K562 (cell line): Measurements from ENCODE around the gene FASTK. TPM values are rescaled to one million over a fixed set of nuclear protein-coding genes. Genes with fewer than 3 reads are reported as not detected.

ENCODE experiments used
- GATAD2A ChIP-seq: fragments of 450-650 bp; IDR thresholded peaks from 2 replicates; pipeline ENCODE4 v1.6.1; 2017
- GTF2A2 ChIP-seq: IDR thresholded peaks from 2 replicates; pipeline ENCODE4 v1.6.1; 2016; ENCODE audit warnings: mild to moderate bottlenecking, missing genetic modification characterization, missing compliant biosample characterization
- HDAC1 ChIP-seq, 2 experiments: fragments of 450-650 bp; IDR thresholded peaks; 2 replicates each; pipeline ENCODE4 v1.6.1; 2016 to 2017; ENCODE audit warnings: inconsistent platforms in 1 of 2, mild to moderate bottlenecking in 1 of 2, moderate library complexity in 1 of 2
- HDAC2 ChIP-seq: fragments of 450-650 bp; IDR thresholded peaks from 2 replicates; pipeline ENCODE4 v1.6.1; 2016; ENCODE audit warnings: mild to moderate bottlenecking
- KAT7 ChIP-seq: sonication (generic); formaldehyde crosslinking; IDR thresholded peaks from 2 replicates; pipeline ENCODE4 v1.8.0; 2022; ENCODE audit warnings: missing genetic modification reagents, mild to moderate bottlenecking, borderline replicate concordance
- NCOA1 ChIP-seq: fragments of 450-650 bp; IDR thresholded peaks from 2 replicates; pipeline ENCODE4 v1.6.1; 2016; ENCODE audit warnings: low read depth
- NFE2 ChIP-seq: IDR thresholded peaks from 2 replicates; pipeline ENCODE4 v1.6.1; 2014; ENCODE audit warnings: antibody characterized with exemption, low read depth
- NFIC ChIP-seq: fragments of 450-650 bp; IDR thresholded peaks from 2 replicates; pipeline ENCODE4 v1.6.1; 2017; ENCODE audit warnings: mild to moderate bottlenecking, inconsistent platforms
- PRPF4 ChIP-seq: fragments of 200-400 bp; formaldehyde crosslinking; IDR thresholded peaks from one replicate; pipeline ENCODE4 v1.6.1; 2017; ENCODE audit warnings: low read length, low read depth, mild to moderate bottlenecking; ENCODE audit not compliant: insufficient read depth, poor library complexity, severe bottlenecking
- SMC3 ChIP-seq: conservative IDR thresholded peaks from 2 replicates; pipeline ENCODE4 v1.6.1; 2011; ENCODE audit warnings: low read depth, low read length, improper control_type of control experiment; ENCODE audit not compliant: insufficient read depth
- SREBF2 ChIP-seq: sonication (generic); formaldehyde crosslinking; IDR thresholded peaks from 2 replicates; pipeline ENCODE4 v1.4.0; 2020; ENCODE audit warnings: mild to moderate bottlenecking, missing genetic modification reagents
- YBX1 ChIP-seq: fragments of 450-650 bp; IDR thresholded peaks from 2 replicates; pipeline ENCODE4 v1.7.1; 2016; ENCODE audit warnings: mild to moderate bottlenecking
- ZKSCAN1 ChIP-seq: fragments of 150-350 bp; IDR thresholded peaks from 2 replicates; pipeline ENCODE4 v1.6.1; 2016; ENCODE audit warnings: low read depth, low read length
- ZNF134 ChIP-seq: fragments of 250-450 bp; sonication (Bioruptor Pico); conservative IDR thresholded peaks from 2 replicates; pipeline ENCODE4 v1.4.0; 2020
- ZNF408 ChIP-seq: fragments of 250-450 bp; sonication (Bioruptor Pico); IDR thresholded peaks from 2 replicates; pipeline ENCODE4 v1.4.0; 2020; ENCODE audit warnings: low read depth, mild to moderate bottlenecking, moderate library complexity
- ZNF436 ChIP-seq: fragments of 250-450, 450-650 bp; sonication (Bioruptor Pico); formaldehyde crosslinking; IDR thresholded peaks from 2 replicates; pipeline ENCODE4 v1.7.0; 2020; ENCODE audit warnings: mild to moderate bottlenecking
- polyA plus RNA-seq, 8 experiments: library from polyadenylated mRNA; depleted of rRNA in 4 of 8; stranded (reverse) in 5 of 8; unstranded in 3 of 8; fragments of >200 nt; fragmentation: Nextera tagmentation in 2 of 8; fragmentation: Illumina TruSeq in 1 of 8; extraction: Ambion mirVana in 2 of 8; extraction: Trizol in 1 of 8; gene quantifications; 2 replicates each; pipeline versions ENCODE4 v1.2.1 to v1.2.3, GENCODE V29; 2011 to 2014; ENCODE audit warnings: inconsistent platforms in 1 of 8, missing spikeins in 1 of 8
- total RNA-seq, 7 experiments: library from RNA; depleted of rRNA in 6 of 7; stranded (reverse); fragments of >200 nt in 6 of 7; fragmentation: Illumina TruSeq in 2 of 7; extraction: Trizol in 2 of 7; gene quantifications; 2 replicates each; pipeline versions ENCODE4 v1.2.1 to v1.2.3, GENCODE V29; 2011 to 2021; ENCODE audit warnings: low replicate concordance in 1 of 7
- TF ChIP-seq, protein P1 (sequence below): fragments of 150-350 bp; IDR thresholded peaks from 2 replicates; pipeline ENCODE4 v1.6.1; 2014; ENCODE audit warnings: low read depth, mild to moderate bottlenecking, low read length, borderline replicate concordance
- TF ChIP-seq, protein P2 (sequence below): fragments of 450-650 bp; IDR thresholded peaks from 2 replicates; pipeline ENCODE4 v1.7.1; 2018; ENCODE audit warnings: mild to moderate bottlenecking, low read depth; ENCODE audit not compliant: partially characterized antibody
- TF ChIP-seq, protein P3 (sequence below): fragments of 250-450 bp; sonication (Bioruptor Pico); IDR thresholded peaks from 2 replicates; pipeline ENCODE4 v1.8.0; 2022; ENCODE audit warnings: inconsistent platforms
- TF ChIP-seq, protein P4 (sequence below): sonication (generic); formaldehyde crosslinking; IDR thresholded peaks from 2 replicates; pipeline ENCODE4 v1.8.0; 2022; ENCODE audit warnings: missing genetic modification reagents, mild to moderate bottlenecking, moderate library complexity, borderline replicate concordance

Gene FASTK
- total and polyA plus RNA-seq, 9 of the 15 experiments (the other 6 are each of a cell fraction or from before 2014, with no cell fraction given) = 0.51 to 150 (median 48.2) TPM

DNA sequence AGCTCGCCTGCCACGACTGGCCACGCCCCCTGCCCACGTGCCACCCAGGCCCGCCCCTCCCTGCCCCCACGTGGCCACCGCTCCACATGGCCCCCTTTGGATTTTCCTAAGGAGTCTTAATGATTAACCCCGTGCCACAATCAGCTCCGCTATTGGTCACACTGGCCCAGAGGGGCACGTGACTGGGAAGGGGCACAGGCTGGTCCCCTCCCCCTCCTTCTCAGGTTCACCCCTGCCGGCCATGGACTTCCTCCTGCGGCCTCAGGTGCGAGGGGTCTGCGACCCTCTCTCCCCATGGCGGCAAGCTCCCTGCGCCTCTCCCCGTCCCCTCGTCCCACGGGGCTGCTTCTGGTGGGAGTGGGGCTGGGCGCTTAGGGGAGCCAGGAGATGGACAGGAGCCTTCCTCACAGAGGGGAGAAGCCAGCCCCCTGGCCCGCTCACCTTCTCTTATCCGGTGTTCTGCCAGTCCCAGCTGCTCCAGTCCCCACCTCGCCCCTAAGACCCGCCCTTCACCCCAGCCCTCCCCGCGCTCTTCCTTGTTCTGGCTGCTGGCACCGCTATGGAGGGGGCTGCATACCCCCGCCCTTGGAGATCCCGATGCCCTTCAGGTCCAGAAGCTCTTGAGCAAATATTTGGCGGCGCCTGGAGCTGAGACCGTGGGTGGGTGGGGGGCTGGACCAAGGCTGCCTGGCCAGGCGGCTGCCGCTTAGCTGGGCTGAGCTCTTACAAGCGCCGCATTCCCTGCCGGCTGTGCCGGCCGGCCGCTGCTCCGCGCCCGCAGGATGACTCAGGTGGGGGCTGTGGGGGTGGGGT lies 18.0 kb downstream of the FASTK start (continued):
- TF ChIP-seq, protein P1, sequence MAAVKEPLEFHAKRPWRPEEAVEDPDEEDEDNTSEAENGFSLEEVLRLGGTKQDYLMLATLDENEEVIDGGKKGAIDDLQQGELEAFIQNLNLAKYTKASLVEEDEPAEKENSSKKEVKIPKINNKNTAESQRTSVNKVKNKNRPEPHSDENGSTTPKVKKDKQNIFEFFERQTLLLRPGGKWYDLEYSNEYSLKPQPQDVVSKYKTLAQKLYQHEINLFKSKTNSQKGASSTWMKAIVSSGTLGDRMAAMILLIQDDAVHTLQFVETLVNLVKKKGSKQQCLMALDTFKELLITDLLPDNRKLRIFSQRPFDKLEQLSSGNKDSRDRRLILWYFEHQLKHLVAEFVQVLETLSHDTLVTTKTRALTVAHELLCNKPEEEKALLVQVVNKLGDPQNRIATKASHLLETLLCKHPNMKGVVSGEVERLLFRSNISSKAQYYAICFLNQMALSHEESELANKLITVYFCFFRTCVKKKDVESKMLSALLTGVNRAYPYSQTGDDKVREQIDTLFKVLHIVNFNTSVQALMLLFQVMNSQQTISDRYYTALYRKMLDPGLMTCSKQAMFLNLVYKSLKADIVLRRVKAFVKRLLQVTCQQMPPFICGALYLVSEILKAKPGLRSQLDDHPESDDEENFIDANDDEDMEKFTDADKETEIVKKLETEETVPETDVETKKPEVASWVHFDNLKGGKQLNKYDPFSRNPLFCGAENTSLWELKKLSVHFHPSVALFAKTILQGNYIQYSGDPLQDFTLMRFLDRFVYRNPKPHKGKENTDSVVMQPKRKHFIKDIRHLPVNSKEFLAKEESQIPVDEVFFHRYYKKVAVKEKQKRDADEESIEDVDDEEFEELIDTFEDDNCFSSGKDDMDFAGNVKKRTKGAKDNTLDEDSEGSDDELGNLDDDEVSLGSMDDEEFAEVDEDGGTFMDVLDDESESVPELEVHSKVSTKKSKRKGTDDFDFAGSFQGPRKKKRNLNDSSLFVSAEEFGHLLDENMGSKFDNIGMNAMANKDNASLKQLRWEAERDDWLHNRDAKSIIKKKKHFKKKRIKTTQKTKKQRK = no peak
- no peak for TF ChIP-seq KAT7 (CRISPR knock-in tag)
- no peak for TF ChIP-seq PRPF4
- peak; percentile 95 for TF ChIP-seq HDAC2
- TF ChIP-seq HDAC1 (IDR thresholded peaks at IDR 0.05) = peak; percentile 85 to 99; a peak in 2 of 4 replicates
- no peak; the same call in 1 of the 2 replicates for TF ChIP-seq NFIC
- TF ChIP-seq, protein P2, sequence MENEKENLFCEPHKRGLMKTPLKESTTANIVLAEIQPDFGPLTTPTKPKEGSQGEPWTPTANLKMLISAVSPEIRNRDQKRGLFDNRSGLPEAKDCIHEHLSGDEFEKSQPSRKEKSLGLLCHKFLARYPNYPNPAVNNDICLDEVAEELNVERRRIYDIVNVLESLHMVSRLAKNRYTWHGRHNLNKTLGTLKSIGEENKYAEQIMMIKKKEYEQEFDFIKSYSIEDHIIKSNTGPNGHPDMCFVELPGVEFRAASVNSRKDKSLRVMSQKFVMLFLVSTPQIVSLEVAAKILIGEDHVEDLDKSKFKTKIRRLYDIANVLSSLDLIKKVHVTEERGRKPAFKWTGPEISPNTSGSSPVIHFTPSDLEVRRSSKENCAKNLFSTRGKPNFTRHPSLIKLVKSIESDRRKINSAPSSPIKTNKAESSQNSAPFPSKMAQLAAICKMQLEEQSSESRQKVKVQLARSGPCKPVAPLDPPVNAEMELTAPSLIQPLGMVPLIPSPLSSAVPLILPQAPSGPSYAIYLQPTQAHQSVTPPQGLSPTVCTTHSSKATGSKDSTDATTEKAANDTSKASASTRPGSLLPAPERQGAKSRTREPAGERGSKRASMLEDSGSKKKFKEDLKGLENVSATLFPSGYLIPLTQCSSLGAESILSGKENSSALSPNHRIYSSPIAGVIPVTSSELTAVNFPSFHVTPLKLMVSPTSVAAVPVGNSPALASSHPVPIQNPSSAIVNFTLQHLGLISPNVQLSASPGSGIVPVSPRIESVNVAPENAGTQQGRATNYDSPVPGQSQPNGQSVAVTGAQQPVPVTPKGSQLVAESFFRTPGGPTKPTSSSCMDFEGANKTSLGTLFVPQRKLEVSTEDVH = no peak
- no peak for TF ChIP-seq ZNF436 (CRISPR knock-in tag)
- TF ChIP-seq YBX1 = no peak
- 0 out of 2 replicates have a peak, but pooled peaks have one; percentile 1 for TF ChIP-seq SMC3
- 0 out of 2 replicates have a peak, but pooled peaks have one; percentile 36 for TF ChIP-seq NFE2
- TF ChIP-seq ZNF408 (CRISPR knock-in tag) = no peak
- no peak for TF ChIP-seq NCOA1
- TF ChIP-seq ZKSCAN1 = no peak; the same call in 1 of the 2 replicates
- TF ChIP-seq, protein P3, sequence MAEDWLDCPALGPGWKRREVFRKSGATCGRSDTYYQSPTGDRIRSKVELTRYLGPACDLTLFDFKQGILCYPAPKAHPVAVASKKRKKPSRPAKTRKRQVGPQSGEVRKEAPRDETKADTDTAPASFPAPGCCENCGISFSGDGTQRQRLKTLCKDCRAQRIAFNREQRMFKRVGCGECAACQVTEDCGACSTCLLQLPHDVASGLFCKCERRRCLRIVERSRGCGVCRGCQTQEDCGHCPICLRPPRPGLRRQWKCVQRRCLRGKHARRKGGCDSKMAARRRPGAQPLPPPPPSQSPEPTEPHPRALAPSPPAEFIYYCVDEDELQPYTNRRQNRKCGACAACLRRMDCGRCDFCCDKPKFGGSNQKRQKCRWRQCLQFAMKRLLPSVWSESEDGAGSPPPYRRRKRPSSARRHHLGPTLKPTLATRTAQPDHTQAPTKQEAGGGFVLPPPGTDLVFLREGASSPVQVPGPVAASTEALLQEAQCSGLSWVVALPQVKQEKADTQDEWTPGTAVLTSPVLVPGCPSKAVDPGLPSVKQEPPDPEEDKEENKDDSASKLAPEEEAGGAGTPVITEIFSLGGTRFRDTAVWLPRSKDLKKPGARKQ (CRISPR knock-in tag) = no peak
- peak; percentile 98 for TF ChIP-seq SREBF2 (CRISPR knock-in tag)
- no peak for TF ChIP-seq GTF2A2 (tag)
- TF ChIP-seq GATAD2A = no peak
- TF ChIP-seq ZNF134 (CRISPR knock-in tag) = no peak
- TF ChIP-seq, protein P4, sequence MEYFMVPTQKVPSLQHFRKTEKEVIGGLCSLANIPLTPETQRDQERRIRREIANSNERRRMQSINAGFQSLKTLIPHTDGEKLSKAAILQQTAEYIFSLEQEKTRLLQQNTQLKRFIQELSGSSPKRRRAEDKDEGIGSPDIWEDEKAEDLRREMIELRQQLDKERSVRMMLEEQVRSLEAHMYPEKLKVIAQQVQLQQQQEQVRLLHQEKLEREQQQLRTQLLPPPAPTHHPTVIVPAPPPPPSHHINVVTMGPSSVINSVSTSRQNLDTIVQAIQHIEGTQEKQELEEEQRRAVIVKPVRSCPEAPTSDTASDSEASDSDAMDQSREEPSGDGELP (CRISPR knock-in tag) = peak; percentile 73
